ENCODE results near the gene LRRC8C.

DNA sequence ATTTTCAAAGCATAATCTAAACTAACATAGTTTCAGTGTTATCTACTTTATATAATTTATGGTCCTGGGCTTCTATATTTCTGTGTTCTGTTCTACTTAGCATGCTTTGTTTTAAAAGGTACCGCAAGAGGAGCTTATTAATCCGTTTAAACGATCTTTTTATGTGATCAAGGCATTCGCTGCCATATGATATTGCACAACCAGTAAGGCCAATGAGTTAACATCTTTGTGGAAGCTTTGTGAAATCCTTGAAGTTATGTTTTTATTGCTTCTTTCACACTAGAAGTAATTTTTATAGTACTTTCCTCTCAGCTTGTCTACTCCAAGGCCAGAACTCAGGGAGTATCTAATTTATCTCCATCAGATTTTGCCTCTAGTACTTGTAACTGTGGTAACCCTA, 8.9 kb downstream of the LRRC8C start:
- TF ChIP-seq, protein P1, sequence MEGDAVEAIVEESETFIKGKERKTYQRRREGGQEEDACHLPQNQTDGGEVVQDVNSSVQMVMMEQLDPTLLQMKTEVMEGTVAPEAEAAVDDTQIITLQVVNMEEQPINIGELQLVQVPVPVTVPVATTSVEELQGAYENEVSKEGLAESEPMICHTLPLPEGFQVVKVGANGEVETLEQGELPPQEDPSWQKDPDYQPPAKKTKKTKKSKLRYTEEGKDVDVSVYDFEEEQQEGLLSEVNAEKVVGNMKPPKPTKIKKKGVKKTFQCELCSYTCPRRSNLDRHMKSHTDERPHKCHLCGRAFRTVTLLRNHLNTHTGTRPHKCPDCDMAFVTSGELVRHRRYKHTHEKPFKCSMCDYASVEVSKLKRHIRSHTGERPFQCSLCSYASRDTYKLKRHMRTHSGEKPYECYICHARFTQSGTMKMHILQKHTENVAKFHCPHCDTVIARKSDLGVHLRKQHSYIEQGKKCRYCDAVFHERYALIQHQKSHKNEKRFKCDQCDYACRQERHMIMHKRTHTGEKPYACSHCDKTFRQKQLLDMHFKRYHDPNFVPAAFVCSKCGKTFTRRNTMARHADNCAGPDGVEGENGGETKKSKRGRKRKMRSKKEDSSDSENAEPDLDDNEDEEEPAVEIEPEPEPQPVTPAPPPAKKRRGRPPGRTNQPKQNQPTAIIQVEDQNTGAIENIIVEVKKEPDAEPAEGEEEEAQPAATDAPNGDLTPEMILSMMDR (IDR thresholded peaks at IDR 0.05), result no peak
- no peak for TF ChIP-seq POLR2A (IDR thresholded peaks at IDR 0.05)

All from heart left ventricle (tissue), 13 donors.